K562 (cell line): ENCODE results near the gene CHRND. TPM values are rescaled to one million over a fixed set of nuclear protein-coding genes. Genes with fewer than 3 reads are reported as not detected.

Experiments used
- ATAC-seq: fragments of 200-7000 bp; cut with Tn5 transposase; 3 replicates; pipeline ENCODE4 v1.9.1; 2020; ENCODE audit warnings: moderate library complexity
- BruUV-seq: library from RNA; stranded (reverse); fragments of 400-500 nt; replicated peaks from 2 replicates; lab custom pipeline; 2021; lab: Mats Ljungman, UMichigan
- CTCF ChIA-PET: fragments of 300-600 bp; formaldehyde crosslinking; extraction: SDS; loops from one replicate; lab custom pipeline; 2021; ENCODE audit warnings: low intra/inter-chr PET ratio; lab: Yijun Ruan, JAX
- POLR2A ChIA-PET: fragments of 300-600, 350-650 bp; sonication (Branson Sonifier 250); formaldehyde crosslinking; extraction: SDS; loops from one replicate; lab custom pipeline; 2021; ENCODE audit warnings: antibody characterized with exemption, inconsistent platforms; lab: Yijun Ruan, JAX
- DNase-seq, 4 experiments: peaks; one replicate each; pipeline versions ENCODE4 v3.0.0 to v3.0.0-alpha.2; 2011 to 2018; ENCODE audit warnings: low spot score in 3 of 4, mixed read lengths in 3 of 4; ENCODE audit errors: extremely low read depth in 1 of 4
- FAIRE-seq: peaks from 2 replicates; lab custom pipeline; 2011; peaks lifted over from hg19 to GRCh38; lab: Jason Lieb, UNC
- H2AFZ ChIP-seq: 2 replicates; pipeline ENCODE4 v1.6.0; 2011; ENCODE audit warnings: low read depth, low read length, control low read depth, inconsistent platforms
- H3K27ac ChIP-seq: fragments of 200-600 bp; 3 replicates; pipeline ENCODE4 v1.8.0; 2011; ENCODE audit warnings: low read depth, mild to moderate bottlenecking, control low read depth, inconsistent platforms, low read length, moderate library complexity, mixed read lengths; ENCODE audit errors: extremely low read depth
- H3K27me3 ChIP-seq, 2 experiments: fragments of 300-600 bp in 1 of 2; 2 replicates in 1 of 2; 3 replicates in 1 of 2; pipeline versions ENCODE4 v1.6.0 to v1.8.0; 2011; ENCODE audit warnings: inconsistent platforms in 2 of 2, low read length in 2 of 2, mild to moderate bottlenecking in 1 of 2, mixed read lengths in 1 of 2, moderate library complexity in 1 of 2; ENCODE audit not compliant: control insufficient read depth in 2 of 2, insufficient read depth in 2 of 2
- H3K36me3 ChIP-seq: fragments of 300-600 bp; 3 replicates; pipeline ENCODE4 v1.8.0; 2011; ENCODE audit warnings: mild to moderate bottlenecking, low read length, inconsistent platforms; ENCODE audit not compliant: control insufficient read depth, insufficient read depth
- H3K4me1 ChIP-seq, 2 experiments: fragments of 200-600 bp in 1 of 2; replicated peaks in 1 of 2; 2 replicates in 1 of 2; 3 replicates in 1 of 2; pipeline versions ENCODE4 v1.5.1 to v1.8.0; 2011; ENCODE audit warnings: inconsistent platforms in 2 of 2, low read length in 2 of 2, mild to moderate bottlenecking in 1 of 2, mixed read lengths in 1 of 2, moderate library complexity in 1 of 2; ENCODE audit not compliant: control insufficient read depth in 2 of 2, insufficient read depth in 2 of 2
- H3K4me2 ChIP-seq: 2 replicates; pipeline ENCODE4 v1.6.1; 2011; ENCODE audit warnings: low read length, control low read depth, inconsistent platforms, mixed read lengths; ENCODE audit not compliant: insufficient read depth
- H3K4me3 ChIP-seq: fragments of 200-600 bp; sonication (generic), shearing (Covaris generic); 2 replicates; pipeline ENCODE4 v1.5.1; 2016; ENCODE audit warnings: control low read depth, inconsistent platforms
- H3K79me2 ChIP-seq: fragments of 200-600 bp; 3 replicates; pipeline ENCODE4 v1.8.0; 2011; ENCODE audit warnings: low read length, inconsistent platforms; ENCODE audit not compliant: control insufficient read depth, insufficient read depth
- H3K9ac ChIP-seq, 2 experiments: 2 replicates each; pipeline versions ENCODE4 v1.6.0 to v1.6.1; 2011; ENCODE audit warnings: low read depth in 2 of 2, low read length in 2 of 2, control low read depth in 1 of 2, inconsistent platforms in 1 of 2, mild to moderate bottlenecking in 1 of 2, mixed read lengths in 1 of 2; ENCODE audit not compliant: insufficient read depth in 1 of 2
- H3K9me1 ChIP-seq: one replicate; pipeline ENCODE4 v1.6.0; 2011; ENCODE audit warnings: inconsistent platforms, mild to moderate bottlenecking, low read length, moderate library complexity; ENCODE audit not compliant: control insufficient read depth, insufficient read depth
- H3K9me3 ChIP-seq: replicated peaks from 2 replicates; pipeline ENCODE4 v1.5.1; 2011; ENCODE audit warnings: low read depth, low read length, inconsistent platforms; ENCODE audit not compliant: control insufficient read depth, insufficient read depth
- H4K20me1 ChIP-seq: replicated peaks from 2 replicates; pipeline ENCODE4 v1.6.1; 2011; ENCODE audit warnings: low read length, inconsistent platforms, mixed read lengths; ENCODE audit not compliant: control insufficient read depth, insufficient read depth
- CBX2 ChIP-seq: fragments of 200-600 bp; sonication (generic); IDR thresholded peaks from one replicate; pipeline ENCODE4 v1.6.1; 2012; ENCODE audit warnings: mild to moderate bottlenecking, low read length, inconsistent platforms; ENCODE audit not compliant: insufficient read depth, poor library complexity, severe bottlenecking
- GTF2F1 ChIP-seq: IDR thresholded peaks from 2 replicates; pipeline ENCODE4 v1.6.1; 2011; ENCODE audit warnings: low read depth, low read length, improper control_type of control experiment
- KLF10 ChIP-seq: fragments of 250-450 bp; sonication (Bioruptor Pico); IDR thresholded peaks from 2 replicates; pipeline ENCODE4 v1.6.1; 2021; ENCODE audit warnings: matching md5 sums
- MTA1 ChIP-seq: fragments of 450-650 bp; IDR thresholded peaks from 2 replicates; pipeline ENCODE4 v1.6.1; 2017; ENCODE audit warnings: borderline replicate concordance
- MYNN ChIP-seq, 2 experiments: sonication (generic); formaldehyde crosslinking in 1 of 2; IDR thresholded peaks; 2 replicates each; pipeline versions ENCODE4 v1.5.0 to v1.6.1; 2016 to 2020; ENCODE audit warnings: antibody characterized with exemption in 1 of 2, missing genetic modification reagents in 1 of 2
- NCOA4 ChIP-seq: fragments of 450-650 bp; IDR thresholded peaks from 2 replicates; pipeline ENCODE4 v1.6.1; 2018; ENCODE audit warnings: mild to moderate bottlenecking; ENCODE audit not compliant: partially characterized antibody
- NONO ChIP-seq, 2 experiments: fragments of 200-400 bp in 1 of 2; fragments of 450-650 bp in 1 of 2; formaldehyde crosslinking in 1 of 2; IDR thresholded peaks; 2 replicates each; pipeline ENCODE4 v1.6.1; 2017; ENCODE audit warnings: low read depth in 2 of 2, mild to moderate bottlenecking in 2 of 2, moderate library complexity in 2 of 2, low read length in 1 of 2
- RBFOX2 ChIP-seq: fragments of 200-400 bp; formaldehyde crosslinking; IDR thresholded peaks from 2 replicates; pipeline ENCODE4 v1.6.1; 2017; ENCODE audit warnings: low read depth, mild to moderate bottlenecking, low read length, moderate library complexity
- SRSF3 ChIP-seq: fragments of 200-400 bp; formaldehyde crosslinking; IDR thresholded peaks from 2 replicates; pipeline ENCODE4 v1.6.1; 2016; ENCODE audit warnings: mild to moderate bottlenecking, low read length, moderate library complexity; ENCODE audit not compliant: insufficient read depth
- ZC3H8 ChIP-seq: fragments of 450-650 bp; IDR thresholded peaks from 2 replicates; pipeline ENCODE4 v1.6.1; 2017
- ZFP30 ChIP-seq: fragments of 250-450 bp; sonication (Bioruptor Pico); IDR thresholded peaks from 2 replicates; pipeline ENCODE4 v1.8.0; 2022; ENCODE audit warnings: moderate library complexity, mild to moderate bottlenecking, inconsistent platforms, borderline replicate concordance
- ZNF507 ChIP-seq: conservative IDR thresholded peaks from 2 replicates; pipeline ENCODE4 v1.6.1; 2017; ENCODE audit warnings: missing genetic modification characterization, missing compliant biosample characterization
- WGBS: fragments of 100-300 bp; shearing (Covaris generic); methylation state at CpG from one replicate; pipeline ENCODE4 v1.1.6; 2016; ENCODE audit warnings: low coverage, mixed read lengths; ENCODE audit not compliant: insufficient coverage; ENCODE audit errors: missing lambda C conversion rate; 5-methylcytosine and 5-hydroxymethylcytosine counted together
- in situ Hi-C: fragments of 300-500 bp; cut with MboI; formaldehyde crosslinking; loops from 4 replicates; pipeline ENCODE4 v1.15.0; 2018; ENCODE audit warnings: inconsistent platforms, mixed read lengths
- intact Hi-C: fragments of 100-400 bp; cut with micrococcal nuclease; formaldehyde crosslinking; loops from 2 replicates; pipeline ENCODE4 v1.14.2; 2022
- polyA plus RNA-seq, 8 experiments: library from polyadenylated mRNA; depleted of rRNA in 4 of 8; stranded (reverse) in 5 of 8; unstranded in 3 of 8; fragments of >200 nt; fragmentation: Nextera tagmentation in 2 of 8; fragmentation: Illumina TruSeq in 1 of 8; extraction: Ambion mirVana in 2 of 8; extraction: Trizol in 1 of 8; gene quantifications; 2 replicates each; pipeline versions ENCODE4 v1.2.1 to v1.2.3, GENCODE V29; 2011 to 2014; ENCODE audit warnings: inconsistent platforms in 1 of 8, missing spikeins in 1 of 8
- total RNA-seq, 7 experiments: library from RNA; depleted of rRNA in 6 of 7; stranded (reverse); fragments of >200 nt in 6 of 7; fragmentation: Illumina TruSeq in 2 of 7; extraction: Trizol in 2 of 7; gene quantifications; 2 replicates each; pipeline versions ENCODE4 v1.2.1 to v1.2.3, GENCODE V29; 2011 to 2021; ENCODE audit warnings: low replicate concordance in 1 of 7
- TF ChIP-seq, protein P1 (sequence below): fragments of 250-450 bp; sonication (Bioruptor Pico); IDR thresholded peaks from 2 replicates; pipeline ENCODE4 v1.4.0; 2020
- TF ChIP-seq, protein P2 (sequence below): sonication (generic); formaldehyde crosslinking; IDR thresholded peaks from 2 replicates; pipeline ENCODE4 v1.8.0; 2022; ENCODE audit warnings: missing genetic modification reagents, mild to moderate bottlenecking, borderline replicate concordance
- TF ChIP-seq, protein P3 (sequence below): sonication (generic); formaldehyde crosslinking; IDR thresholded peaks from 2 replicates; pipeline ENCODE4 v1.8.0; 2022; ENCODE audit warnings: mild to moderate bottlenecking, missing genetic modification reagents, borderline replicate concordance

CHRND gene
- total and polyA plus RNA-seq, 9 of the 15 experiments (the other 6 are each of a cell fraction or from before 2014, with no cell fraction given) = not detected

DNA sequence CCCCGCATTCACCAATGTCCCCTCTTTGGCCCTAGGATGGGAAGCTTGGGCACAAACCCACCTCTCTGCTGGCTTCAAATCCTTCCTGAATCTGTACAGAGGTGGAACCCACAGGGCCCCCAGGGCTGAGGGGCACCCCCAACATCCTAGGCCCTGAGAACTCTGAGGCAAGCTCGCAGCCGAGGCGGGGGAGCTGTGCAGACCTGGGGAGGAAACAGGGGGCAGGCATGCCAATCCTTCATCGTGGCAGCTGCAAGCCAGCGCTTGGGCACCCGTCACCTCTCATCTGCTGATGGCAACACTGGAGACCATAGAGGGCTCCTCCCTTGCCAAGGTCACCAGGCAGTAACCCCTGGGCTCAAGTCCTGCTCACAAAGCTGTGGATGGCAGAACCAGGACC lies 49.2 kb upstream of the CHRND start (continued):
- no peak for TF ChIP-seq SRSF3
- TF ChIP-seq CBX2 = no peak
- no peak for TF ChIP-seq KLF10 (CRISPR knock-in tag)
- no peak for TF ChIP-seq ZFP30 (CRISPR knock-in tag)
- TF ChIP-seq ZC3H8 = no peak
- TF ChIP-seq MYNN (IDR thresholded peaks at IDR 0.05) = no peak
- TF ChIP-seq MYNN (CRISPR knock-in tag; IDR thresholded peaks at IDR 0.05) = no peak

DNA sequence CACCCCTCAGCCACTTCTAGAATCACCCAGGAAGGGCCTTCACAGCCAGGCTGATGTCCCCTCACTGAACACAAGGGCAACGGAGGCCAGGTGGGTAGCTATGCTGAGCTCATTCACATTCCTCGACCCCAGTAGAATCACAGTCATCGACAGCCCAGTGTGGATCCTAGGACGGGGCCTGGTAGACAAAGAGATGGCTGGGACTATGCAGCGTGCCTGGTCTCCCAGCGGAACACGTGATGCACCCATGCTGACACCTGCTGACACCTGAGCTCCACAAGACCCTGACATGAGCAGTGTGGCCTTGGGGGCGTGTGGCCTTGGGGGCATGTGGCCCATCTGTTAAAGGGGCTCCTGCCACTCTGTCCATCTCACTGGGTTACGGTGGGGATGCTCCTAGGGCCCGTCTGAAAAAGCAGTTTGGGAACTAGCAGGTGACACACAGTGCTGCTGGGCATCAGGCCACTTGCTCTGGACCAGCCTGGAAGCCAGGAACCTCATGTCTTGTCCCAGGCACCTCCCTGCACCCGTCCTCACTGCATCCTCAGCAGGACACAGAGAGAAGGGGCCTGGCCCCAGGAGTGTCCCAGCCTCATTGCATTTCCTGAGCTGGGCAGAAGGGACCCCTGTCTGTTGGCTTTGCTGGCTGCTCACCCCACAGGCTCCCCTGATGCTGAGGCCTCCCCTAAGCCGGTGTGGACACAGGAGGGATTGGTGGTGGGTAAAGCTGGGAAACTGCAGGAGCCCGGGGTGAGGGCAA lies 48.0 kb upstream of the CHRND start:
- Histone ChIP-seq H2AFZ (no peak overlapping the region), H3K4me3 (no peak overlapping the region), H3K27ac (no peak overlapping the region), H3K9ac (no peak overlapping the region), H3K79me2 (no peaks in the 10 kb centered on the region), H4K20me1 (no peaks in the 10 kb centered on the region), H3K9me3 (no peaks in the 10 kb centered on the region), H3K4me1 (peaks cover 0 to 3% of the 10 kb centered on the region in 2 experiments; a peak in 1 of 5 replicates), H3K27me3 (peaks cover 2 to 34% of the 10 kb centered on the region in 2 experiments; a peak in 4 of 5 replicates), H3K9me1 (no peaks in the 10 kb centered on the region), H3K4me2 (no peak overlapping the region), H3K36me3 (no peaks in the 10 kb centered on the region)
- CTCF ChIA-PET = no interaction called here
- DNase-seq (no peak), ATAC-seq (no peak), FAIRE-seq (no peak)
- BruUV-seq = no TSS peak
- intact Hi-C loops = no loop called here
- in situ Hi-C loops = no loop called here
- POLR2A ChIA-PET = interaction anchor here (0.7 to 1.3 kb wide), 2 partner anchors 14 to 16 kb away, joined by 3 to 5 read pairs; no protein-coding TSS in a partner anchor
- 0% methylated on average over 12 of the region's 13 CpGs for WGBS
- no peak for TF ChIP-seq RBFOX2
- TF ChIP-seq MTA1 = no peak
- TF ChIP-seq ZNF507 (tag) = no peak
- TF ChIP-seq GTF2F1 = no peak
- TF ChIP-seq, protein P1, sequence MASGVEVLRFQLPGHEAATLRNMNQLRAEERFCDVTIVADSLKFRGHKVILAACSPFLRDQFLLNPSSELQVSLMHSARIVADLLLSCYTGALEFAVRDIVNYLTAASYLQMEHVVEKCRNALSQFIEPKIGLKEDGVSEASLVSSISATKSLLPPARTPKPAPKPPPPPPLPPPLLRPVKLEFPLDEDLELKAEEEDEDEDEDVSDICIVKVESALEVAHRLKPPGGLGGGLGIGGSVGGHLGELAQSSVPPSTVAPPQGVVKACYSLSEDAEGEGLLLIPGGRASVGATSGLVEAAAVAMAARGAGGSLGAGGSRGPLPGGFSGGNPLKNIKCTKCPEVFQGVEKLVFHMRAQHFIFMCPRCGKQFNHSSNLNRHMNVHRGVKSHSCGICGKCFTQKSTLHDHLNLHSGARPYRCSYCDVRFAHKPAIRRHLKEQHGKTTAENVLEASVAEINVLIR = no peak
- TF ChIP-seq NCOA4 = no peak
- TF ChIP-seq, protein P2, sequence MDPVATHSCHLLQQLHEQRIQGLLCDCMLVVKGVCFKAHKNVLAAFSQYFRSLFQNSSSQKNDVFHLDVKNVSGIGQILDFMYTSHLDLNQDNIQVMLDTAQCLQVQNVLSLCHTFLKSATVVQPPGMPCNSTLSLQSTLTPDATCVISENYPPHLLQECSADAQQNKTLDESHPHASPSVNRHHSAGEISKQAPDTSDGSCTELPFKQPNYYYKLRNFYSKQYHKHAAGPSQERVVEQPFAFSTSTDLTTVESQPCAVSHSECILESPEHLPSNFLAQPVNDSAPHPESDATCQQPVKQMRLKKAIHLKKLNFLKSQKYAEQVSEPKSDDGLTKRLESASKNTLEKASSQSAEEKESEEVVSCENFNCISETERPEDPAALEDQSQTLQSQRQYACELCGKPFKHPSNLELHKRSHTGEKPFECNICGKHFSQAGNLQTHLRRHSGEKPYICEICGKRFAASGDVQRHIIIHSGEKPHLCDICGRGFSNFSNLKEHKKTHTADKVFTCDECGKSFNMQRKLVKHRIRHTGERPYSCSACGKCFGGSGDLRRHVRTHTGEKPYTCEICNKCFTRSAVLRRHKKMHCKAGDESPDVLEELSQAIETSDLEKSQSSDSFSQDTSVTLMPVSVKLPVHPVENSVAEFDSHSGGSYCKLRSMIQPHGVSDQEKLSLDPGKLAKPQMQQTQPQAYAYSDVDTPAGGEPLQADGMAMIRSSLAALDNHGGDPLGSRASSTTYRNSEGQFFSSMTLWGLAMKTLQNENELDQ (CRISPR knock-in tag) = no peak
- TF ChIP-seq, protein P3, sequence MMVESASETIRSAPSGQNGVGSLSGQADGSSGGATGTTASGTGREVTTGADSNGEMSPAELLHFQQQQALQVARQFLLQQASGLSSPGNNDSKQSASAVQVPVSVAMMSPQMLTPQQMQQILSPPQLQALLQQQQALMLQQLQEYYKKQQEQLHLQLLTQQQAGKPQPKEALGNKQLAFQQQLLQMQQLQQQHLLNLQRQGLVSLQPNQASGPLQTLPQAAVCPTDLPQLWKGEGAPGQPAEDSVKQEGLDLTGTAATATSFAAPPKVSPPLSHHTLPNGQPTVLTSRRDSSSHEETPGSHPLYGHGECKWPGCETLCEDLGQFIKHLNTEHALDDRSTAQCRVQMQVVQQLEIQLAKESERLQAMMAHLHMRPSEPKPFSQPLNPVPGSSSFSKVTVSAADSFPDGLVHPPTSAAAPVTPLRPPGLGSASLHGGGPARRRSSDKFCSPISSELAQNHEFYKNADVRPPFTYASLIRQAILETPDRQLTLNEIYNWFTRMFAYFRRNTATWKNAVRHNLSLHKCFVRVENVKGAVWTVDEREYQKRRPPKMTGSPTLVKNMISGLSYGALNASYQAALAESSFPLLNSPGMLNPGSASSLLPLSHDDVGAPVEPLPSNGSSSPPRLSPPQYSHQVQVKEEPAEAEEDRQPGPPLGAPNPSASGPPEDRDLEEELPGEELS (CRISPR knock-in tag) = no peak
- no peak for TF ChIP-seq NONO (IDR thresholded peaks at IDR 0.05; ENCODE audit: low read depth in 2 of 2, low read length in 1 of 2)
